Measurements from ENCODE around the gene AKT3.

Gene AKT3

DNA sequence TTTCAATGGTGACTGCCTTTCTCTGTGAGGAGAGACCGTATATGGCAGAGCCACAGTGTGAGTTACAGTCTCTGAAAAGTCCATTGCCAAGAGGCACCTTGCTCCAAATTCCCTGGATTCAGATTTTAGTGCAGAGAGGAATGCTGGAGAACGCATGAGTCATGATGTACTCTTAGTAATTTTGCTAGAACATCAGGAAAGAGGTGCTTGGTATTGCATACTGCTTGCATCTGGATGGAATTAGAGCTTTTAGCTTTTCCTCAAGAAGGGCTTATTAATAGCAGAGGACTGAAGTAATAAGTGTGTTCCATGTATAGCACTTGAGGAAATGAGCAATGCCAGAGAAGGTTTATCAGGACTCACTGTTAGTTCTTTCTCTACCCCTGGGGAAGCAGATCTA lies 40.5 kb upstream of the AKT3 start:
- no peak overlapping the region for H4K12ac ChIP-seq (ENCODE audit: low read depth, low read length)
- no peak overlapping the region for H3K14ac ChIP-seq (ENCODE audit: low read length)
- no peak overlapping the region for H2AK5ac ChIP-seq (ENCODE audit: low read length)
- H3K4me3 ChIP-seq (ENCODE audit: low read depth, low read length): no peak overlapping the region
- no peak overlapping the region for H3K4ac ChIP-seq (ENCODE audit: low read depth, low read length)
- H2BK12ac ChIP-seq (ENCODE audit: low read length): no peak overlapping the region
- no peaks in the 10 kb centered on the region for H3K36me3 ChIP-seq (ENCODE audit: control insufficient read depth in 1 of 2, insufficient read depth in 2 of 2, low read length in 2 of 2)
- H4K8ac ChIP-seq (ENCODE audit: low read depth, low read length): no peak overlapping the region
- no peak overlapping the region for H3K4me2 ChIP-seq (ENCODE audit: low read length)
- H3K27ac ChIP-seq (ENCODE audit: low read depth, low read length): no peak overlapping the region
- no peaks in the 10 kb centered on the region for H3K27me3 ChIP-seq (ENCODE audit: insufficient read depth, low read length)
- no CpG with 5 or more reads among the region's 2 CpGs for WGBS (ENCODE audit: extremely low coverage, insufficient coverage, insufficient read length)
- peaks cover 0 to 3% of the 10 kb centered on the region in 2 experiments for H3K4me1 ChIP-seq (ENCODE audit: control insufficient read depth in 1 of 2, insufficient read depth in 2 of 2, low read length in 2 of 2)
- H3K9ac ChIP-seq (ENCODE audit: low read length): no peak overlapping the region
- H2BK5ac ChIP-seq (ENCODE audit: low read depth, low read length, poor library complexity): no peak overlapping the region
- no peaks in the 10 kb centered on the region for H3K9me3 ChIP-seq (ENCODE audit: insufficient read depth, low read depth, low read length)
- H2BK120ac ChIP-seq (ENCODE audit: insufficient read depth, low read length, poor library complexity): no peak overlapping the region
- H3K79me1 ChIP-seq (ENCODE audit: low read length): no peaks in the 10 kb centered on the region
- H2AFZ ChIP-seq (ENCODE audit: insufficient read depth, low read length, poor library complexity): no peak overlapping the region
- H4K91ac ChIP-seq (ENCODE audit: low read depth, low read length): no peak overlapping the region
- H3K79me2 ChIP-seq (ENCODE audit: control insufficient read depth, insufficient read depth, low read length, poor library complexity): no peaks in the 10 kb centered on the region
- DNase-seq: peak in 1 of 2 donors; percentile 48
- H3K23ac ChIP-seq (ENCODE audit: low read length): no peak overlapping the region
- H3K18ac ChIP-seq (ENCODE audit: low read length): no peak overlapping the region

DNA sequence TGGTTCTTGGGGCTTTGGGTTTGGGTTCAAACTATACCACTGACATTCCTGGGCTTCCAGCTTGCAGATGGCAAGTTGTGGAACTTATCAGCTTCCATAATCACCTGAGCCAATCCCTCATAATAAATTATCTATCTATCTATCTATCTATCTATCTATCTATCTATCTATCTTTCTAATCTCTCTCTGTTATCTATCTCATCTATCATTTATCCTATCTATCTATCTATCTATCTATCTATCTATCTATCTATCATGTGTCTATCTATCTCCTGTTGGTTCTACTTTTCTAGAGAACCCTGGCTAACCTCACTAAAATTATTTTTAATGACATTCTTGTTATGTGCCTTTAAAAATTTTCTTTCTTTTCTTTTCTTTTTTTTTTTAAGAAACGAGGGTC lies 35.8 kb upstream of the AKT3 start:
- H3K4me2 ChIP-seq (ENCODE audit: low read length): no peak overlapping the region
- no peak overlapping the region for H3K9ac ChIP-seq (ENCODE audit: low read length)
- H4K91ac ChIP-seq (ENCODE audit: low read depth, low read length): no peak overlapping the region
- H3K9me3 ChIP-seq (ENCODE audit: insufficient read depth, low read depth, low read length): peaks cover 4% of the 10 kb centered on the region
- H3K27me3 ChIP-seq (ENCODE audit: insufficient read depth, low read length): no peaks in the 10 kb centered on the region
- no peaks in the 10 kb centered on the region for H3K36me3 ChIP-seq (ENCODE audit: control insufficient read depth in 1 of 2, insufficient read depth in 2 of 2, low read length in 2 of 2)
- no peak overlapping the region for H2BK12ac ChIP-seq (ENCODE audit: low read length)
- no CpG with 5 or more reads among the region's 1 CpG for WGBS (ENCODE audit: extremely low coverage, insufficient coverage, insufficient read length)
- H3K23ac ChIP-seq (ENCODE audit: low read length): no peak overlapping the region
- H3K4me1 ChIP-seq (ENCODE audit: control insufficient read depth in 1 of 2, insufficient read depth in 2 of 2, low read length in 2 of 2): peaks cover 0 to 3% of the 10 kb centered on the region in 2 experiments
- no peak overlapping the region for H3K14ac ChIP-seq (ENCODE audit: low read length)
- DNase-seq: no peak
- no peak overlapping the region for H2BK120ac ChIP-seq (ENCODE audit: insufficient read depth, low read length, poor library complexity)
- H4K12ac ChIP-seq (ENCODE audit: low read depth, low read length): no peak overlapping the region
- no peaks in the 10 kb centered on the region for H3K79me2 ChIP-seq (ENCODE audit: control insufficient read depth, insufficient read depth, low read length, poor library complexity)
- no peaks in the 10 kb centered on the region for H3K79me1 ChIP-seq (ENCODE audit: low read length)
- no peak overlapping the region for H4K8ac ChIP-seq (ENCODE audit: low read depth, low read length)
- no peak overlapping the region for H3K27ac ChIP-seq (ENCODE audit: low read depth, low read length)
- no peak overlapping the region for H3K18ac ChIP-seq (ENCODE audit: low read length)
- H3K4ac ChIP-seq (ENCODE audit: low read depth, low read length): no peak overlapping the region
- no peak overlapping the region for H2AFZ ChIP-seq (ENCODE audit: insufficient read depth, low read length, poor library complexity)
- no peak overlapping the region for H2AK5ac ChIP-seq (ENCODE audit: low read length)
- no peak overlapping the region for H2BK5ac ChIP-seq (ENCODE audit: low read depth, low read length, poor library complexity)
- H3K4me3 ChIP-seq (ENCODE audit: low read depth, low read length): no peak overlapping the region

GRCh38 chr1:243884603-243885002 lies 34.6 kb upstream of the AKT3 start:
- no peaks in the 10 kb centered on the region for H3K79me1 ChIP-seq (ENCODE audit: low read length)
- H3K9me3 ChIP-seq (ENCODE audit: insufficient read depth, low read depth, low read length): peaks cover 4% of the 10 kb centered on the region
- H3K27ac ChIP-seq (ENCODE audit: low read depth, low read length): no peak overlapping the region
- H2BK120ac ChIP-seq (ENCODE audit: insufficient read depth, low read length, poor library complexity): no peak overlapping the region
- no peak overlapping the region for H4K91ac ChIP-seq (ENCODE audit: low read depth, low read length)
- no peak overlapping the region for H3K23ac ChIP-seq (ENCODE audit: low read length)
- H3K4me1 ChIP-seq (ENCODE audit: control insufficient read depth in 1 of 2, insufficient read depth in 2 of 2, low read length in 2 of 2): no peaks in the 10 kb centered on the region
- no peak overlapping the region for H4K8ac ChIP-seq (ENCODE audit: low read depth, low read length)
- H3K36me3 ChIP-seq (ENCODE audit: control insufficient read depth in 1 of 2, insufficient read depth in 2 of 2, low read length in 2 of 2): no peaks in the 10 kb centered on the region
- no peak overlapping the region for H3K14ac ChIP-seq (ENCODE audit: low read length)
- H2BK5ac ChIP-seq (ENCODE audit: low read depth, low read length, poor library complexity): no peak overlapping the region
- no peak overlapping the region for H3K4ac ChIP-seq (ENCODE audit: low read depth, low read length)
- H2AFZ ChIP-seq (ENCODE audit: insufficient read depth, low read length, poor library complexity): no peak overlapping the region
- H2BK12ac ChIP-seq (ENCODE audit: low read length): no peak overlapping the region
- no peak overlapping the region for H3K9ac ChIP-seq (ENCODE audit: low read length)
- no peak overlapping the region for H3K4me3 ChIP-seq (ENCODE audit: low read depth, low read length)
- no peaks in the 10 kb centered on the region for H3K79me2 ChIP-seq (ENCODE audit: control insufficient read depth, insufficient read depth, low read length, poor library complexity)
- H4K12ac ChIP-seq (ENCODE audit: low read depth, low read length): no peak overlapping the region
- no peak for DNase-seq
- H2AK5ac ChIP-seq (ENCODE audit: low read length): no peak overlapping the region
- no peak overlapping the region for H3K18ac ChIP-seq (ENCODE audit: low read length)
- WGBS (ENCODE audit: extremely low coverage, insufficient coverage, insufficient read length): no CpG with 5 or more reads among the region's 5 CpGs
- H3K4me2 ChIP-seq (ENCODE audit: low read length): no peak overlapping the region
- H3K27me3 ChIP-seq (ENCODE audit: insufficient read depth, low read length): no peaks in the 10 kb centered on the region

- Histone ChIP-seq H3K18ac (ENCODE audit: low read length) (no peak overlapping the region), H3K14ac (ENCODE audit: low read length) (no peak overlapping the region), H3K23ac (ENCODE audit: low read length) (no peak overlapping the region), H3K4ac (ENCODE audit: low read depth, low read length) (no peak overlapping the region), H3K4me2 (ENCODE audit: low read length) (no peak overlapping the region), H3K36me3 (ENCODE audit: control insufficient read depth in 1 of 2, insufficient read depth in 2 of 2, low read length in 2 of 2) (no peaks in the 10 kb centered on the region), H4K8ac (ENCODE audit: low read depth, low read length) (no peak overlapping the region), H4K12ac (ENCODE audit: low read depth, low read length) (no peak overlapping the region), H3K9me3 (ENCODE audit: insufficient read depth, low read depth, low read length) (peaks cover 4% of the 10 kb centered on the region), H3K9ac (ENCODE audit: low read length) (no peak overlapping the region), H3K79me1 (ENCODE audit: low read length) (no peaks in the 10 kb centered on the region), H3K27ac (ENCODE audit: low read depth, low read length) (no peak overlapping the region), H2BK120ac (ENCODE audit: insufficient read depth, low read length, poor library complexity) (no peak overlapping the region), H2AFZ (ENCODE audit: insufficient read depth, low read length, poor library complexity) (no peak overlapping the region), H2BK12ac (ENCODE audit: low read length) (no peak overlapping the region), H3K79me2 (ENCODE audit: control insufficient read depth, insufficient read depth, low read length, poor library complexity) (no peaks in the 10 kb centered on the region), H3K4me3 (ENCODE audit: low read depth, low read length) (no peak overlapping the region), H3K27me3 (ENCODE audit: insufficient read depth, low read length) (no peaks in the 10 kb centered on the region), H2AK5ac (ENCODE audit: low read length) (no peak overlapping the region), H4K91ac (ENCODE audit: low read depth, low read length) (no peak overlapping the region), H2BK5ac (ENCODE audit: low read depth, low read length, poor library complexity) (no peak overlapping the region), H3K4me1 (ENCODE audit: control insufficient read depth in 1 of 2, insufficient read depth in 2 of 2, low read length in 2 of 2) (no peaks in the 10 kb centered on the region)
- peak in 1 of 2 donors; percentile 27 for DNase-seq
- no CpG with 5 or more reads among the region's 2 CpGs for WGBS (ENCODE audit: extremely low coverage, insufficient coverage, insufficient read length)
Measured at GRCh38 chr1:243883551-243883950, 33.5 kb upstream of the AKT3 start.
